NOMO-1 treated with DMSO at 0.1 percent for 48 hours (cell line): ENCODE measurements around the gene POLR3E.
"Not testable (repeated sequence)": the region's sequence is repeated elsewhere in the genome, so short reads cannot be mapped to it uniquely, and the experiment has no call there.

Experiments used
- DNase-seq: peaks from one replicate; lab custom pipeline; 2025; ENCODE audit not compliant: unreplicated experiment; lab: John Stamatoyannopoulos, UW

POLR3E gene

DNA sequence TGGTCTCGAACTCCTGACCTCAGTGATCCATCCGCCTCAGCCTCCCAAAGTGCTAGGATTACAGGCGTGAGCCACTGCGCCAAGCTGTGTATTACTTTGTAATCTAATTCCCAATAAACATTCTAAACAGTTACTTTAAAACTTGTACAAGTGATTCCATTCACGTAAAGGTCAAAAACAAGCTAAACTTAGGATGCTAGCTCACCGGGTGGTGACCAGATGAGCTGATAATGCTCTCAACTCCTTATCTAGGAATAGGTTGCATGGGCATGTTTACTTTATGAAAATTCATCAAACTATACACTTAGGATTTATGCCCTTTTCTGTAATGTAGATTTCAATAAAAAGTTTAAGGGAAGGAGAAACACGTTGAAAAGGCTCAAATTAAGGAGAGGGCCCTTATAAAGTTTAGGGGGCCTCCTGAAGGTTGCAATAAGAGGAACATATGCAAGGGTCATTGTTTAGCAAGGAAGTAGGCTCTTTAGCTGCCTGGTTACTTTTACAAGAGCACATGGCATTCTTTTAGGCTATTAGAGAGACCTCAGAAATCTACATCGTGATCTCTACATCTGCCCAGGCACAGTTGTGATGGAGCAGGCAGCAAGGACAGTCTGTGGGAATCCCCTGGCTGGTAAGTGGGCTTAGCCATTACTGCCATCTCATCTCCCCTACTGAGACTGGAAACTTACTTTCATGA, 63.9 kb downstream of the POLR3E start:
- DNase-seq, result no peak

DNA sequence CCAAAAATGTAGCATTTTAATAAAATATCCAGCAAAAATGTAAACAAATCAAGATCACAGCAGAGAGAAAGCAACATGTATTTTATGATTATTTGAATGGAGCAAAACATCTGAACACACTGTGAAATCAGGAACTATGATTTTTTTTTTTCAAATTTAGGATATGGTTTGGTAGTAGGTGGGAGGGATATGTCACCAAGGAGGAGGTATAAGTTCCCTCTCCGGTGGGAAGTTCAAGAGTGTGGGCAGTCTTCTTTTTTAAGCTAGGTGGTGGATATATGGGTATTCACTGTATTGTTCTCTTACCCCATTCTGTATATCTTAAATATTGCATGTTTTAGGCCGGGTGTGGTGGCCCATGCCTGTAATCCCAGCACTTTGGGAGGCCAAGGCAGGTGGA, 67.0 kb downstream of the POLR3E start:
- DNase-seq, result no peak

DNA sequence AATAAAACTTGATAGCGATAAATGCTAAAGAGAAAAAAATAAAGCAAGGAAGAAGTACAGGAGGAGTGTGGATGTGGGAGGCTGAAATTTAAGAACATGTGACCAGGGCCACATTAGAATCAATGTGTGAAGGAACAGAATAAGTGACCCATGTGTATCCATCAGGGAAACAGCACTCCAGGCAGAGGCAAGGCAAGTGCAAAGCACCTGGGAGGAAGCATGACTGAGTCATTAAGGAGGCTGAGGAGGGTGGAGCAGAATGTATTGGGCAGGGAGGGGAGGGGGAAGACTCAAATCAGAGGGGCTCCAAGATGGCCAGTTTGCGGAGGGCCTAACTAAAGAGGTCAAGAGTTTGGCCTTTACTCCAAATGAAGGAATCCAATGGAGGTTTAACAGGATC, 69.2 kb downstream of the POLR3E start:
- no peak for DNase-seq

DNA sequence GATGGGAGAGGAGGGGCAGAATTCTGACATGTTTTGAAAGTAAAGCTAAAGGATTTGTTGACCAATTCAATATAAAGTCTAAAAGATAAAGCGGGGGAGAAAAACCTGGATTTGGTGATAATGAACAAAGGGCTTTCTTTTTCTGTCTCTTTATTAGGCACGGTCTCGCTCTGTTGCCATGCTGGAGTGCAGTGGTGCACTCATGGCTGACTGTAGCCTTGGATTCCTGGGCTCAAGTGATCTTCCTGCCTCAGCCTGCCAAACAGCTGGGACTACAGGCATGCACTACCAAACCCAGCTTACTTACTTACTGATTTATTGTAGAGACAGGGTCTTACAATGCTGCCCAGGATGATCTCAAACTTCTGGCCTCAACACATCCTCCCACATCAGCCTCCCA, 69.7 kb downstream of the POLR3E start:
- no peak for DNase-seq

DNA sequence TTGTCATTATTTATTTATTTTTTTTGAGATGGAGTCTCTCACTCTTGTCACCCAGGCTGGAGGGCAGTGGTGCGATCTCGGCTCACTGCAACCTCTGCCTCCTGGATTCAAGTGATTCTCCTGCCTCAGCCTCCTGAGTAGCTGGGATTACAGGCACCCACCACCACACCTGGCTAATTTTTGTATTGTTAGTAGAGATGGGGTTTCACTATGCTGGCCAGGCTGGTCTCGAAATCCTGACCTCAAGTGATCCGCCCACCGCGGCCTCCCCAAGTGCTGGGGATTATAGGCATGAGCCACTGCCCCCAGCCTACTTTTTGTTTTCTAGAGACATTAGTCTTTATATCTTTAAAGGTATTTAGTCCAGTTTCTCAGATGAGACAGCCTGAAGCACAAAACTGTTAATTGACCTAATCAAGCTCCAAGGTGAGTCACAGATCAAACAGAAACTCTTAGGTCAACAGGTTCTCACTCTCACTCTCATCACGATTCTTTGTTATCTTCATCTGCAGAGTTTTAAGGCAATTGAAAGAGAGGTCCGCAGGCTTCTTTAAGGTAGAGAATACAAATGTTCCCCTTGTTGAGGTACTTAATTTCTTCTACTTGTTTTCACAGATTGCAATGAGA, 71.1 kb downstream of the POLR3E start:
- DNase-seq, result not testable (repeated sequence)

DNA sequence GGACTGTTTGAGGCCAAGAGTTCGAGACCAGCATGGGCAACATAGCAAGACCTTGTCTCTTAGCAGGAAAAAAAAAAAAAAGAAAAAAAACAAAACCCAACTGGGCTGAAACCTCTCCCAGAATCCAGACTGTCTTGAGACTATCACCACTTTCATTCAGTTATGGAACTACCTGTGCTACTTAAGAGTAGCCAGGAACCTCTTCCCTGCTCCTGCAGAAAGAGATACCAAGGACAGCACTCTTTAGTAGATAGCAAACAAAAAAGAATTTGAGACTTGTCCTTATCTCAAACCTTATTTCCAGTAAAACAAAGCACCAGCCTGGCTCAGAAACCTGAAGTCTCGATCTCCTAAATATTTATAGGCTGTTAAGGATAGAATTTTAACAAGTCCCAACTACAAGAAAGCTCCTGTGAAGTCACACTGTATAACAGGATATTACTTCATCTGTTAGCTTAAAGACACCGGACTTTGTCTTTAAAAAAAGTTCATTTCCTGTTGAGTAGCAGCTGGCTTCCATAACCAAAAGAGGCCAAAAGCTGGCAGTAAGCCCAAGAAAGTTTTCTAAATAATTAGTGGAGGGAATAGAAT, 72.1 kb downstream of the POLR3E start:
- peak; percentile 59 for DNase-seq

DNA sequence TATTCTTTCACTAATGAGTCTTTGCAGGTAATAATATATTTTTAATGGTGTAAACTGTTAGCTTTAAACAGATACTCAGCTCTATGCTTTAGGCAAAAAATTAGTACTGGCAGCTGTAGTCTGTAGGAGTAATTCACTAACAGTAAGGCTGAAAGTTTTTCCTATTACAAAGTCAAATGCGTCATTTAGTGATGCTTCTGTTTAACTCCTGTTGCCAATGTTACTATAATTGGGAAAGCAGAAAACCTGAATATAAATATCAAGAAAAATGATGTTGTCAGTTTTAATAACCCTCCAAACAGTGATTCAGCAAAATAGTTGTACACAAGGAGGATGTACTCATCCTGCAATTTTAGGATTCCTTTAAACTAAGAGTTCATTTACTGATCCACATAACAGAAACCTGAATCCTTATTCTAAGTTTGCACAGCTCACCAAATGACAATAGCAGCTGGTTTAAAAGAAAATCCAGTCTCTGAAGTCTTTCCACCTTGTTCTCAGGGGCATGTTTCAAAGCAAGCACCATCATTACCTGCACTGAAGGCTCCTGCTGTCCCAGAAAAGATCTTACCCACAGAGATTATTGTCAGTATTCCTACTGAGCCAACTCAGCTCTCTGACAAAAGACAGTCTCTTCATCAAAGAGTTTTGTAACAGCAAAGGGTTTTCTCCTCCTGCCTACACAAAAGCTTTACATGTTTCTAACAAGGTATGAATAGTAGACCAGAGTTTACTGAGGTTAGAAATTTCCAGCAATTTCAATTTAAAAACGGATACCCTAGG, 73.0 kb downstream of the POLR3E start:
- no peak for DNase-seq

DNA sequence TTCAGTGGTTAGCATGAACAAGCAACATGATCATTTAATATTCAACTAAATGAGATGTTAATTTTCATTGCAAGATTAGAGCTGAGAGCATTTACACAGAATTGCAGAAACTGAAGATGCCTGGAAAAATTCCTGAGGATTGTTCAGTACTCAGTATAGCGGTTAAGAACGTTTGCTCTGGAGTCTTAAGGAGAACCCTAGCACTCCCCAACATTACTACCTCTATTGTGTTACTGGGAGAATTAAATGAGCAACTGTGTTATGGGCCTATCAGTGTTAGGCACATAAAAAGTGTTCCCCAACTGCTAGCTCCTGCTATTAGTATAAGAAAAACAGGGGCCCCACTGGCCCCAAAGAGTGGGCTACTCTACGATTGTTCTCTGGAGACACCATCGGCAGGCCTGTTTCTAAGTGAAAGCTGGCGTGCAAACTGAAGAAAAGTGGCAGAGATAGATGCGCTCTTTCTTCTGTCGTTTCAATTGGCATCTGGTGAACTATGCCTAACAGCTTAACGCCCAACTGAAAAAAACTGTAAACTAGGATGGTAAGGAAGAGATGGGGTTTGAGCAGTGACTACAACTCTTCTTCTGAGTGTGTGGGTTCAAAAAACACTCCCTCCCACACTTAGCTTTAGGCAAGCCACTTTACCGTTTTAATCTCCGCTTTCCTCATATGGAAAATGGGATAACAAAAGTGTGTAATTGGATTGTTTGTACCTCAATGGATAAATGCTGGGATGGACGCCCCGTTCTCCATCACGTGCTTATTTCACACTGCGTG, 75.9 kb downstream of the POLR3E start:
- no peak for DNase-seq

DNA sequence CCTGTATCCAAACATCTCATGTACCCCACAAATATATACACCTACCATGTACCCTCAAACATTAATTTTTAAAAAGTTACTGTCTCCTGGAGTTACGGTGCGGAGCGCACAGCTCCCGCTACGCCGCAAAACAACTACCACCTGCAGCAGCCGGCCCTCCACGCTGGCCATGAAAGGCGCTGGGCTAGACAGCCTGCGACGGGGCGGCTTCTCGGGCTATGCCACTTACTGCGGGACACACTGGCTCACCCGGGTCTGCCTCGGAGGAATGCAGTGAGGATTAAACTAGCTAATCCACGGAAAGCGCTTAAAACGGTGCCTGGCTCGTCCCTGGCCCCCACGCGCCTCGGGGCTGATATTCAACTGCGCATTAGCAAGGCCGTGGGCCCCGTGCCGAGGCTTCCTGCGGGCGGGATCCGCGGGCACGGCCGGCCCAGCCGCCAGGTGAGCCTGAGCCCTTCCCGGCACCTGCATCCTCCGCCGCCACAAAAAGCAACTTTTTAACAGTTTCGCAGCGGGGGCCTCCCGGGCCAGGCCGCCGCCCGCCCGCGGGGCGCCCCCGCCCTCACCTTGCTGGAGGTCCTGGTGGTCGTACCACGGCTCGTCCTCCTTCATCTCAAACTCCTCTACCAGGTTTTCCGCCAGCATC, 76.6 kb downstream of the POLR3E start:
- no peak for DNase-seq

DNA sequence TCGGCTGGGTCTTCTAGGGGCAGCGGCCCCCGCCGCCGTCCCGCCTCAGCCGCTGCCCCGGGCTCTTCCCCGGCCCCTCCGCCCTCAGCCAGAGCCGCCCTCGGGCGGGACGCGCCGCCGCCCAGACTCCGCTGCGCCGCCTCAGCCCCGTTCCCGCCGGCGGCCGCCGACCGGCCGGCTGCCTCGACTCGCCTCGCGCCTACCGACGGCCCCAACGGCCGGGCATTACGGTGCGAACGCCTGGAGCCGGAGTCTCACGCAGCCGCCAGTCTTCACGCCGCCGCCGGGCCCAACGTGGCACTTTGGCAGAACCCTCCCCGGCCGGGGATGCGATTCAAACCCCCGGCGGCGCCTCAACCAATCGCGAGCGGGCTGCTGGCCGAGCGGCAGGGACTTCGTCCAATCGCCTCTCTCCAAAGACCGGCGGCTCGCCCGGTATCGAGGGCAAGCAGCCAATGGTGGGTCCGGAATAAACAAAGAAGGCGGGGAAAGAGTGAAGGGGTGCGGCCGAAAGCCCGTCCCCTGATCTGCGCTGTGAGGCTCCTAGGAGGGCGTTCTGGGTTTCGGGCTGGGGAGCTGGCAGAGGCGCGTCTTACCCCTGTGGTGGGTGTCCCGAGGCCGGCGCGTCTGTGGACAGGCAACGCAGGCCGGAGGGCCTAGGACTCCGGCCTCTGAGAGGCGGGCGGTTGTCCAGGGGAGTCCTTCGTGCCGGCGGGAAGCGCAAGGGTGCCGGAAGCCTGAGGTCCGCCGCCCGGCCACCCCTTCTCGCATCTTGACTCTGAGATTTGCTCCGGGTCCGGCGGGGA, 77.3 kb downstream of the POLR3E start, which contains the start of gene CDR2:
Gene CDR2 (minus strand): TSS at position 309 of the 806 bp plus-strand sequence. CDS start 310 bp downstream, outside the sequence.
- DNase-seq, result peak; percentile 97

DNA sequence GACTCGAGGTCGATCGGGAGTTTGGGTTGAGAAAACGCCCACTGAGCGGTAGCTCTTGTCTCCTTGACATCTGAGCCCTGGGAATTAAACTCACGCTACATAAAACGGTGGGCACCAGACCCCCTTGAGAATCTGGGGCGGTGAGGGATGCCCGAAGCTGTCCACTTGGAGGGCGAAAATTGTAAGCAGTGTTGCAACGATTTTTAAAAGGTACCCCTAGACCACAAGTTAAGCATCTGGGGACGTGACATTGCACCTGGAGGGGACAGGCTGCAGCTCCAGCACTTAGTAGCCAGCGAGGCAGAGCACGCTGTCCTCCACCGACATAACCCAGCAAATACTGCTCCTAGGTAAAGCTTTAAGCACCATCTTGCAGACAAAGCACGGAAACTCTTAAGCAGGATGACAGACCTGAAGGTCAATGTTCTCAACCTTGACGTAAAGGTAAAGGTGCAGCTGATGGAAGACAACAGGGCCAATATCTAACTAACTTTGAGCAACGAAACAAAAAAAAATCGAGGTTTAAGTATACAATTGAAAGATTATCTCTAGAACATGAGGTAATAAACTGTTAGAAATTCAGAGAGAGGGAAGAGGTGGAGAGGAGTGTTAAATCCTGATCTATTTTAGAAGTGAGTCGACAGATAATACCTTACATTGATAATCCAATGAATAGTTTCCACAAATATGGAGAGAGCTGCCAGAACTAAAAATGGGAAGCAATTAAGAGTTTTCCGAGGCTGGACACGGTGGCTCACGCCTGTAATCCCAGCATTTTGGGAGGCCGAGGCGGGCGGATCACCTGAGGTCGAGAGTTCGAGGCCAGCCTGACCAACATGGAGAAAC, 78.1 kb downstream of the POLR3E start:
- no peak for DNase-seq

DNA sequence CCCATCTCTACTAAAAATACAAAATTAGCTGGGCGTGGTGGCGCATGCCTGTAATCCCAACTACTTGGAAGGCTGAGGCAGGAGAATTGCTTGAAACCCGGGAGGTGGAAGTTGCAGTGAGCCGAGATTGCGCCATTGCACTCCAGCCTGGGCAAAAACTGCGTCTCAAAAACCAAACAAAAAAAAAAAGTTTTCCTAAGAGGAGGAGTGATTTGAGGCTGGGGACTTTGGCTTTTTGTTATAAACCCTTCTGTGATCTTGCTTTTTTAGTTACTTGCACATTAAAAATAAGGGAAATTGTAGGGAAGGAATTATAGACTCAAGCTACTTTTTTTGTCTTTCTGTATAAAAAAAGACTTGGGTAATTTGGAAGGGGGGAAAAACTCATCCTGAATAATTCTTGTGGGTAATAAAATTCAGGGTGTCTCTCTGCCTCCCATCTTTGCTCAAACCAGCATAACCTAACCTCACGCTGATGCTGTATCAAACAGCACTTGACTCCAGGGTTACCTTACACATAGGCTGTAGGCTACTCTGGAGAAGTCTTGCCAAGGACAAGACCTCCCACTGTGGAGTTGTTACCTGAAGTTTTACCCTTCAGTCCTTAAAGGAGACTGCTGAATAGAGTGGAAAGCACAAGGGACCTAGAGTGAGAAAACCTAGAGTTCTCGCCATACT, 78.9 kb downstream of the POLR3E start:
- DNase-seq, result no peak

DNA sequence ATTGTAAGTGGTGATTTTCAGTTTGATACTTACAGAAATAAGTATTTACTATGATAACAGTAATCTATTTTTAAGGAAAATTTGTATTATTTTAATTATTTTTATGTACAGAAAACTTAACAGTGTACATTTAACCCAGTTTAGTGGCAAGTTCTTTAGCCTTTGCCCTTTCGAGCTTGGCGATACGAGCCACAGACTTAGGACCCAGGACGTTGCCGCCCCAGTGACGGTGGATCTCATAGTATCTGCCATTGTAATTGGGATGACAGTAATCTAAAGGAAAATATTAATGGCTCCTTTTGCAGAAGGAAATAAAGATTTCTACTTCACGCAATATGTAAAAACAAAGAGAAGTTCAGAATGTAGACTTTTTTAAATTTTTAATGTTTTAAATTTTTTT, 82.4 kb downstream of the POLR3E start:
- DNase-seq, result no peak

DNA sequence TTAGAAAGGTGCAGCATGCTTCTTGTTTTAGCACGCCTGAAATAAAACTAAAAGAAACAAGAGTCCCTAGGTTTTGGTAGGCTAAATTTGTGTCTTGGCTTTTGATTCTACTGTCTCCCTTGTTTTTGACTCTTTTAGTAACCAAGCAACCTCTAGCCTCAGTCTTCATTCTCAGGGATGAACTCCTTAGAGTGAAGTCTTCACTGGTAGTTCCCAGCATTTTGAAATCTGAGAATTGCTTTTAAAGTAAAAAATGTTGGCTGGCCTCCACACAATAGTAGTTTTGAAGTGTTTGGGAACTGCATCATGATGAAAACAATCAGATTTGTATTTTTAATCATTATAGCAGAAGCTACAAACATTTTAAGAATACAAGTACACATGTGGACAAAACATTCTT, 83.3 kb downstream of the POLR3E start:
- DNase-seq, result no peak

DNA sequence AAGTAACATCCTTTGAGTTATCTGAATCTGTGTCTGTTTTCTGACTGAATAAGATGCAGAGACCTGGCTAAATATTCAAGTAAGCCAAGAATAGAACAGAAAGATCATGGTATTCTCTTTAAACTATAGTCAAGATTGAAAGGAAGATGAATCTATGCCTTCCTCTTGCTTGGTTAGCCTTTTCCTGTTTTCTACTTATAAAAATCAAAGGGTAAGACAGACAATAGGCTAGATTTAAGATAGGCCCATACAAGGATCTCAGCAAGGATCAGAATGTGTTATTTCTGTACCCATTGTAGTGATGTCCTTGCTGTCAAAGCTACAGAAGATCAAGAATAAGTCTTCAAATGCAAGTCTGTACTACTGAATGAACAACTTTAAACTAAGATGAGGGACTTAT, 84.2 kb downstream of the POLR3E start:
- DNase-seq, result no peak

DNA sequence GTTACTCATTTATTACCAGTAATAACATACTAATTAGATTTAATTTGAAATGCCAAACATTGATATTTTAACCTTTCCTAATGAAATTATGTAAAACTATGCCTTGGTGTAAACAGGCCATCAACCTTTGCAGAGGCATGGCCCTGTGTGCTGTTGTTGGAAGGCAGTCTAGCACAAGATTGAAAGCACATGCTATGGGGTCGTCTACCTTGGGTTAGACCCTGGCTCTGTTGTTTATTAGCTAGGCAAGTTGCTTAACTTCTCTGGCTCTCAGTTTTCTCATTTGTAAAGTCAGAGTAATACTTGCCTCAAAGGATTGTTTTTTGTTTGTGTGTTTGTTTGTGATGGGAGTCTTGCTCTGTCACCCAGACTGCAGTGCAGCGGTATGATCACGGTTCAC, 86.6 kb downstream of the POLR3E start:
- no peak for DNase-seq
